GM10266 (cell line): Measurements from ENCODE around the gene DPP9.

Experiments used
- DNase-seq: peaks from one replicate; pipeline ENCODE4 v3.0.0; 2012; ENCODE audit errors: extremely low spot score
- TF ChIP-seq, protein P1 (sequence below): IDR thresholded peaks from 2 replicates; pipeline ENCODE4 v1.5.1; 2012; ENCODE audit warnings: mild to moderate bottlenecking, low read depth; ENCODE audit not compliant: control insufficient read depth, insufficient read depth; ENCODE audit errors: missing control alignments

The DPP9 gene

GRCh38 chr19:4653793-4654436, 69.7 kb downstream of the DPP9 start:
- no peak for DNase-seq
- TF ChIP-seq, protein P1, sequence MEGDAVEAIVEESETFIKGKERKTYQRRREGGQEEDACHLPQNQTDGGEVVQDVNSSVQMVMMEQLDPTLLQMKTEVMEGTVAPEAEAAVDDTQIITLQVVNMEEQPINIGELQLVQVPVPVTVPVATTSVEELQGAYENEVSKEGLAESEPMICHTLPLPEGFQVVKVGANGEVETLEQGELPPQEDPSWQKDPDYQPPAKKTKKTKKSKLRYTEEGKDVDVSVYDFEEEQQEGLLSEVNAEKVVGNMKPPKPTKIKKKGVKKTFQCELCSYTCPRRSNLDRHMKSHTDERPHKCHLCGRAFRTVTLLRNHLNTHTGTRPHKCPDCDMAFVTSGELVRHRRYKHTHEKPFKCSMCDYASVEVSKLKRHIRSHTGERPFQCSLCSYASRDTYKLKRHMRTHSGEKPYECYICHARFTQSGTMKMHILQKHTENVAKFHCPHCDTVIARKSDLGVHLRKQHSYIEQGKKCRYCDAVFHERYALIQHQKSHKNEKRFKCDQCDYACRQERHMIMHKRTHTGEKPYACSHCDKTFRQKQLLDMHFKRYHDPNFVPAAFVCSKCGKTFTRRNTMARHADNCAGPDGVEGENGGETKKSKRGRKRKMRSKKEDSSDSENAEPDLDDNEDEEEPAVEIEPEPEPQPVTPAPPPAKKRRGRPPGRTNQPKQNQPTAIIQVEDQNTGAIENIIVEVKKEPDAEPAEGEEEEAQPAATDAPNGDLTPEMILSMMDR, result no peak

DNA sequence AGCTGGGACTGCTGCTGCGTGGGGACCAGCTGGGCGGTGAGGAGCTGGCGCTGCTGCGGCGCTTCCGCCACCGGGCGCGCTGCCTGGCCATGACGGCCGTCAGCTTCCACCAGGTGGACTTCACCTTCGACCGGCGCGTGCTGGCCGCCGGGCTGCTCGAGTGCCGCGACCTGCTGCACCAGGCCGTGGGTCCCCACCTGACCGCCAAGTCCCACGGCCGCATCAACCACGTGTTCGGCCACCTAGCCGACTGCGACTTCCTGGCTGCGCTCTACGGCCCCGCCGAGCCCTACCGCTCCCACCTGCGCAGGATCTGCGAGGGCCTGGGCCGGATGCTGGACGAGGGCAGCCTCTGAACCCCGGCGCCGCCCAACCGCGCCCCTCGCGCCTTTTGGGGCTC, 71.6 kb downstream of the DPP9 start:
- no peak for DNase-seq
- TF ChIP-seq, protein P1, result no peak

DNA sequence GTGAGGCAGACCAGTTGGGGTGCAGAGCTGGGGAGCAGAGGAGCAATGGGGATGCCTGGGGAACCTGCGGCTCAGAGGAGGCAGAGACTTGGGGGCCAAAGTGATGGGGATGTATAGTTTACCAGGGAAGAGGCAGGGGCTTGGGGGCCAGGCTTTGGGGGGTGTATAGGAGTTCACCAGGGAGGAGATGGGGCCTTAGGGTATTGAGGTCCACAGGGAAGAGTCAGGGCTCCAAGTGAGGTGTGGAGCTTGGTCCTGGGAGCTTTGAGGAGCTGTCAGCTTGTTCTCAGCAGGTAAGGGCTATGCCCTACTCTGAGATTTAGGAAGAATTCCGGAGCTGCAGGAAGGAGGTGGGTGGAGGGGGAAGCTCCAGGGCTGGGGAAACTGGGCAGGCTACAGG, 73.5 kb downstream of the DPP9 start:
- TF ChIP-seq, protein P1, result no peak
- no peak for DNase-seq

DNA sequence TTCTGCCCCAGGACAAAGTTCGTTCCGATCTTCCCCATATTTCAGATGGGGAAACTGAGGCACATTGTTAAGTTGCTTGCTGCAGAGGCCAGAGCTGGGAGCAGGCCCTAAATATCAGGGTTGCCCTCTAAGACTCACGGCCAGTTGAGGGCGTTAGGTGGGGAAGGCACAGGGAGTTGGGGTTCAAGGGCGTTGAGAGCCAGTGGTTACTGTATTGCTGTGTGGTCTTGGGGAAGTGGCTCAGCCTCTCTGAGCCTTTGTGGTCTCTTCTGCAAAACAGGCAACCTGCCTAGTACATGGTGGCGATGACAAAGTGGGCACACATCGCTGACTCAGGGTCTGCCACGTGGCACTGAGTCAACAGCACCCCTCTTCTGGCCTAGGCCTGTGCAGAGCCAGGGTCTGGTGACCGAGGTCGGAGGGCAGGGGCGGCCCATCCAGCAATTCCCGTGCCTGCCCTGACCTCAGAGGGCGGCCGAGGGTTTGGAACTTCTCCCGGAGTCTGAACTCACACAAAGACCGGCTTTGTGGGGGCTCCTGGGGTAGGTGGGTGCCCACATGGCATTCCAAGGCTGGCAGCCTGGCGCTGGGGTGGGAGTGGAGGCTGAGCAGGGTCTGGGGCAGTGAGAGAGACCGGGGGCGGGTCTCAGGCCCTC, 74.1 kb downstream of the DPP9 start:
- TF ChIP-seq, protein P1, result no peak

DNA sequence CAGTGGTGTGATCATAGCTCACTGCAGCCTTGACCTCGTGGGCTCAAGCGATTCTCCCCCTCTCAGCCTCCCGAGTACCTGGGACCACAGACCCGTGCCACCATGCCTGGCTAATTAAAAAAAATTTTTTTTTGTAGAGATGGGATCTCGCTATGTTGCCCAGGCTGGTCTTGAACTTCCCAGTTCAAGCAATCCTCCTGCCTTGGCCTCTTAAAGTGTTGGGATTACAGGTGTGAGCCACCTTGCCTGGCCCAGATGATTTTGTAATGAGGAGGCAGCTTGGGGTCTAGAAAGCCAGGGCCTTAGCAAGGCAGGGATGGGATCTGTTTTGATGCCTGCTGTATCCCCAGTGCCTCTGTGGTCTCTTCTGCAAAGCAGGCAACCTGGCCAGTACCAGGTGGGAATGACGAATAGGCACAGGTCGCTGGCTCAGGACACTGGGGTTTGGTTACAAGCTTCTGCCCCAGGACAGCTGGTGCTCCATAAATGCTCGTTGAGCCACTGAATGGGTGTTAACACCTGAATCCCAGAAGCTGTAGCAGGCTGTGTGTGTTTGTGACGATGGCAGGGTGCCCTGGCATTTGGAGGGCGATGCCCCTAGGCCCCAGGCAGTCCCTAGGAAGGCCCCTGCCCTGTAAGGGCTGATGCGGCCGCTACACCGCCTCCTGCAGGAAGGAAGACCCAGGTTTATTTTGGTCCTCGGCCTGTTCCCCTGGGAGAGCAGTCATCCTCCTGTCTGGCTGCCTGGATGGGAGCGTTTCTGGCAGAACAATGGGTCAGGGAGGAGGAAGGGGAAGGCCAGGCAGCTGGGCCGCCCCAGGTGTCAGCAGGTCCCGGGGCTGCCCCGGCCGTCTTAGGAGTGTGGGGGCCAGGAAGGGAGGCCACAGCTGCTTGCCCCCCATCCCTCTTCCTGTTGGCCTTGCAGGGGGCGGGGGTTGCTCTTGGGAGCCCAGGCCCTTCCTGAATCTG, 75.7 kb downstream of the DPP9 start:
- peak; percentile 66 for DNase-seq
- TF ChIP-seq, protein P1, result peak; percentile 28

More for the DNA sequence above, 74.1 kb downstream of the DPP9 start:
- no peak for DNase-seq

- TF ChIP-seq, protein P1, result no peak
- no peak for DNase-seq
Measured at GRCh38 chr19:4645718-4646117, 77.9 kb downstream of the DPP9 start.
